ENCODE measurements around the gene ORMDL1.
A peak's percentile ranks its signal among the peaks of the same experiment; 100 is the strongest.

The ORMDL1 gene

GRCh38 chr2:189751080-189751658, 33.0 kb downstream of the ORMDL1 start:
- H3K4me3 ChIP-seq (ENCODE audit: low read depth, low read length): no peak overlapping the region
- peak; percentile 56; the same call in 1 of the 2 replicates for TF ChIP-seq CTCF (IDR thresholded peaks at IDR 0.05; ENCODE audit: borderline replicate concordance, insufficient read depth, low read depth, low read length)

GRCh38 chr2:189729430-189729829, 54.7 kb downstream of the ORMDL1 start:
- H3K4me3 ChIP-seq (ENCODE audit: low read depth, low read length): no peak overlapping the region
- TF ChIP-seq CTCF (IDR thresholded peaks at IDR 0.05; ENCODE audit: borderline replicate concordance, insufficient read depth, low read depth, low read length): no peak

GRCh38 chr2:189726849-189727248, 57.3 kb downstream of the ORMDL1 start:
- TF ChIP-seq CTCF (IDR thresholded peaks at IDR 0.05; ENCODE audit: borderline replicate concordance, insufficient read depth, low read depth, low read length): no peak
- H3K4me3 ChIP-seq (ENCODE audit: low read depth, low read length): no peak overlapping the region

- no peak overlapping the region for H3K4me3 ChIP-seq (ENCODE audit: low read depth, low read length)
- TF ChIP-seq CTCF (IDR thresholded peaks at IDR 0.05; ENCODE audit: borderline replicate concordance, insufficient read depth, low read depth, low read length): no peak
Observed at GRCh38 chr2:189726271-189726670, 57.9 kb downstream of the ORMDL1 start.

GRCh38 chr2:189723192-189723591, 60.9 kb downstream of the ORMDL1 start:
- TF ChIP-seq CTCF (IDR thresholded peaks at IDR 0.05; ENCODE audit: borderline replicate concordance, insufficient read depth, low read depth, low read length): no peak
- H3K4me3 ChIP-seq (ENCODE audit: low read depth, low read length): no peak overlapping the region

All from GM12875 (cell line).